Measurements from ENCODE around the gene LRP8. TPM values are rescaled to one million over a fixed set of nuclear protein-coding genes. Genes with fewer than 3 reads are reported as not detected.
A peak's percentile ranks its signal among the peaks of the same experiment; 100 is the strongest.

Gene LRP8
- total and polyA plus RNA-seq, 2 experiments from 2014 or later = 1.3 to 8.9 TPM

GRCh38 chr1:53346814-53347176 lies 18.9 kb upstream of the LRP8 start:
- Histone ChIP-seq H4K20me1 (ENCODE audit: insufficient read depth) (no peaks in the 10 kb centered on the region), H3K27ac (no peak overlapping the region), H3K9me2 (ENCODE audit: insufficient read depth) (no peaks in the 10 kb centered on the region), H3K4me1 (ENCODE audit: insufficient read depth) (peaks cover 5% of the 10 kb centered on the region; the same call in 1 of the 2 replicates), H3K79me2 (ENCODE audit: insufficient read depth) (no peaks in the 10 kb centered on the region), H3F3A (ENCODE audit: insufficient read depth) (no peaks in the 10 kb centered on the region), H3K4me2 (ENCODE audit: unreplicated experiment) (no peak overlapping the region), H3K36me3 (ENCODE audit: low read depth) (no peaks in the 10 kb centered on the region), H2AFZ (no peak overlapping the region), H3K27me3 (replicated peaks; ENCODE audit: insufficient read depth) (no peaks in the 10 kb centered on the region), H3K4me3 (no peak overlapping the region), H3K9ac (no peak overlapping the region), H3K9me3 (ENCODE audit: low read depth) (no peaks in the 10 kb centered on the region)
- TF ChIP-seq EZH2phosphoT487 (IDR thresholded peaks at IDR 0.05; ENCODE audit: insufficient read depth, low read depth) = no peak
- TF ChIP-seq EZH2 (IDR thresholded peaks at IDR 0.05; ENCODE audit: insufficient read depth, poor library complexity, severe bottlenecking) = no peak
- WGBS, 2 experiments (ENCODE audit: low coverage in 1 of 2, low lambda C conversion rate in 2 of 2, missing lambda C conversion rate in 2 of 2) = 36 to 48% methylated on average over 3 of the region's 3 CpGs
- in situ Hi-C loops (cut with MboI) = no loop called here
- DNase-seq = no peak

GRCh38 chr1:53345996-53346813 lies 18.3 kb upstream of the LRP8 start:
- 45 to 46% methylated on average over 7 of the region's 7 CpGs for WGBS, 2 experiments (ENCODE audit: low coverage in 1 of 2, low lambda C conversion rate in 2 of 2, missing lambda C conversion rate in 2 of 2)
- H3K79me2 ChIP-seq (ENCODE audit: insufficient read depth) = no peaks in the 10 kb centered on the region
- no peaks in the 10 kb centered on the region for H4K20me1 ChIP-seq (ENCODE audit: insufficient read depth)
- no peak overlapping the region for H3K9ac ChIP-seq
- no peak overlapping the region for H3K27ac ChIP-seq
- H3K9me3 ChIP-seq (ENCODE audit: low read depth) = no peaks in the 10 kb centered on the region
- TF ChIP-seq EZH2phosphoT487 (IDR thresholded peaks at IDR 0.05; ENCODE audit: insufficient read depth, low read depth) (no peak), EZH2 (IDR thresholded peaks at IDR 0.05; ENCODE audit: insufficient read depth, poor library complexity, severe bottlenecking) (no peak)
- no peaks in the 10 kb centered on the region for H3F3A ChIP-seq (ENCODE audit: insufficient read depth)
- no peaks in the 10 kb centered on the region for H3K36me3 ChIP-seq (ENCODE audit: low read depth)
- H3K9me2 ChIP-seq (ENCODE audit: insufficient read depth) = no peaks in the 10 kb centered on the region
- peaks cover 5% of the 10 kb centered on the region; the same call in 1 of the 2 replicates for H3K4me1 ChIP-seq (ENCODE audit: insufficient read depth)
- in situ Hi-C loops (cut with MboI) = no loop called here
- H3K4me2 ChIP-seq (ENCODE audit: unreplicated experiment) = no peak overlapping the region
- no peaks in the 10 kb centered on the region for H3K27me3 ChIP-seq (replicated peaks; ENCODE audit: insufficient read depth)
- no peak overlapping the region for H3K4me3 ChIP-seq
- no peak overlapping the region for H2AFZ ChIP-seq
- DNase-seq = no peak

GRCh38 chr1:53344921-53345838 lies 17.3 kb upstream of the LRP8 start:
- Histone ChIP-seq H3K36me3 (ENCODE audit: low read depth) (no peaks in the 10 kb centered on the region), H3K4me1 (ENCODE audit: insufficient read depth) (peaks cover 5% of the 10 kb centered on the region; the same call in 1 of the 2 replicates), H3F3A (ENCODE audit: insufficient read depth) (no peaks in the 10 kb centered on the region), H3K9ac (no peak overlapping the region), H3K4me3 (no peak overlapping the region), H3K4me2 (ENCODE audit: unreplicated experiment) (no peak overlapping the region), H3K27ac (no peak overlapping the region), H3K9me3 (ENCODE audit: low read depth) (no peaks in the 10 kb centered on the region), H4K20me1 (ENCODE audit: insufficient read depth) (no peaks in the 10 kb centered on the region), H3K79me2 (ENCODE audit: insufficient read depth) (no peaks in the 10 kb centered on the region), H2AFZ (no peak overlapping the region), H3K27me3 (replicated peaks; ENCODE audit: insufficient read depth) (no peaks in the 10 kb centered on the region), H3K9me2 (ENCODE audit: insufficient read depth) (no peaks in the 10 kb centered on the region)
- no peak for TF ChIP-seq EZH2phosphoT487 (IDR thresholded peaks at IDR 0.05; ENCODE audit: insufficient read depth, low read depth)
- TF ChIP-seq EZH2 (IDR thresholded peaks at IDR 0.05; ENCODE audit: insufficient read depth, poor library complexity, severe bottlenecking) = no peak
- WGBS, 2 experiments (ENCODE audit: low coverage in 1 of 2, low lambda C conversion rate in 2 of 2, missing lambda C conversion rate in 2 of 2) = 72 to 79% methylated on average over 11 of the region's 11 CpGs
- in situ Hi-C loops (cut with MboI) = no loop called here
- DNase-seq = no peak

DNA sequence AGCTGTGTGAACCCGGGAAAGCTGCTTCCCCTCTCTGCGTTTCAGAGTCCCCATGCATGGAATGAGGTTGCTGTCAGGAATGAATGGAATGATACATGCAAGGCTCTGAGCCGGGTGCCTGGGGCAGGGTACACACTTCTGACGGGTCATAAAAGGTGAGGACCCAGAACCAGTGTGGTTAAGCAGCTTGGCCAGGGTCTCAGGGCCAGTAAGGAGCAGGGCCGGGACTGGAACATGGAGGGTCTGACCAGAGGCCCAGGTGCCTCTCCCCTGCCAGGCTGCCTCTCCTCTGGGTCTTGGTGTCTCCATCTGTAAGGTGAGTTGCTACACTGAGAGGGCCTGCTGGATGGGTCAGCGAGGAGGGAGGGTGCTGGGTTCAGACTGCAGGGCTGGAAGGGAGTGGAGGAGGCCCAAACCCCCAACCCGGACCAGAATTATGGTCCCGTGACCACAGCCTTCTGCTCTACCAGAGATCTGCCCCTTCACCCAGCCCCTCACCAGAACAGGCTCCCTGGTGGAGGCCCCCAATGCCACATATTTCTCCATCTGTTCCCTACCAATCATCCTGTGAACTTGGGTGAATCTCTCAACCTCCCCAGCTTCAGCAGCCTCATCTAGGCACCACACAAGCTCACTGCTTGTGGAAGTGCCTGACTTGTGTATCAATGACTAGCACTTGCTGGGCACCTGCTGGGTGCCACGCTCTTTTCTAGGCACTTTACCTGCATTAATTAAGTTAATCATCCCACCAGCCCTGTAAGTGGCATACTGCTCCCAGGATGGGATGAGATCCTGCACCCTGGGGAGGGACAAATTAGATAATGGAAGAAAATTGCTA lies 16.2 kb upstream of the LRP8 start:
- peaks cover 5% of the 10 kb centered on the region; the same call in 1 of the 2 replicates for H3K4me1 ChIP-seq (ENCODE audit: insufficient read depth)
- TF ChIP-seq EZH2 (IDR thresholded peaks at IDR 0.05; ENCODE audit: insufficient read depth, poor library complexity, severe bottlenecking) (no peak), EZH2phosphoT487 (IDR thresholded peaks at IDR 0.05; ENCODE audit: insufficient read depth, low read depth) (no peak)
- WGBS, 2 experiments (ENCODE audit: low coverage in 1 of 2, low lambda C conversion rate in 2 of 2, missing lambda C conversion rate in 2 of 2) = 50 to 53% methylated on average over 9 of the region's 9 CpGs
- no peaks in the 10 kb centered on the region for H3K9me2 ChIP-seq (ENCODE audit: insufficient read depth)
- no peak overlapping the region for H3K9ac ChIP-seq
- H3K4me3 ChIP-seq = no peak overlapping the region
- DNase-seq = peak; percentile 26
- H3F3A ChIP-seq (ENCODE audit: insufficient read depth) = no peaks in the 10 kb centered on the region
- H4K20me1 ChIP-seq (ENCODE audit: insufficient read depth) = no peaks in the 10 kb centered on the region
- H3K79me2 ChIP-seq (ENCODE audit: insufficient read depth) = no peaks in the 10 kb centered on the region
- in situ Hi-C loops (cut with MboI) = no loop called here
- no peak overlapping the region for H2AFZ ChIP-seq
- H3K4me2 ChIP-seq (ENCODE audit: unreplicated experiment) = no peak overlapping the region
- H3K27me3 ChIP-seq (replicated peaks; ENCODE audit: insufficient read depth) = no peaks in the 10 kb centered on the region
- H3K36me3 ChIP-seq (ENCODE audit: low read depth) = no peaks in the 10 kb centered on the region
- H3K27ac ChIP-seq = no peak overlapping the region
- no peaks in the 10 kb centered on the region for H3K9me3 ChIP-seq (ENCODE audit: low read depth)

Measured in GM23248 (cell line).